GM12878 (cell line): ENCODE results near the gene UBAC2. TPM values are rescaled to one million over a fixed set of nuclear protein-coding genes. Genes with fewer than 3 reads are reported as not detected.

Source experiments
- ATF3 ChIP-seq: IDR thresholded peaks from 2 replicates; pipeline ENCODE4 v1.6.1; 2011; ENCODE audit warnings: low read depth, mild to moderate bottlenecking, low read length, moderate library complexity, borderline replicate concordance; ENCODE audit errors: extremely low read depth
- ATF7 ChIP-seq: fragments of 450-650 bp; IDR thresholded peaks from 2 replicates; pipeline ENCODE4 v1.6.1; 2016; ENCODE audit warnings: low read depth, mild to moderate bottlenecking
- BHLHE40 ChIP-seq, 2 experiments: fragments of 450-650 bp in 1 of 2; IDR thresholded peaks; 2 replicates each; pipeline ENCODE4 v1.6.1; 2011 to 2017; ENCODE audit warnings: low read depth in 2 of 2, borderline replicate concordance in 1 of 2, improper control_type of control experiment in 1 of 2, low read length in 1 of 2, mild to moderate bottlenecking in 1 of 2
- E2F4 ChIP-seq: IDR thresholded peaks from 2 replicates; pipeline ENCODE4 v1.6.1; 2012; ENCODE audit warnings: low read depth, low read length, improper control_type of control experiment
- IKZF1 ChIP-seq: fragments of 450-650 bp; conservative IDR thresholded peaks from 2 replicates; pipeline ENCODE4 v1.6.1; 2017; ENCODE audit warnings: antibody characterized with exemption, mild to moderate bottlenecking
- KDM1A ChIP-seq: fragments of 200-600 bp; sonication (generic); IDR thresholded peaks from 2 replicates; pipeline ENCODE4 v1.6.1; 2016; ENCODE audit warnings: borderline replicate concordance
- MEF2B ChIP-seq: fragments of 450-650 bp; IDR thresholded peaks from 2 replicates; pipeline ENCODE4 v1.6.1; 2018; ENCODE audit warnings: mild to moderate bottlenecking, moderate library complexity; ENCODE audit not compliant: partially characterized antibody, poor library complexity, severe bottlenecking
- NFXL1 ChIP-seq: fragments of 450-650 bp; IDR thresholded peaks from 2 replicates; pipeline ENCODE4 v1.6.1; 2017; ENCODE audit warnings: antibody characterized with exemption, mild to moderate bottlenecking, borderline replicate concordance
- NFYA ChIP-seq: IDR thresholded peaks from 2 replicates; pipeline ENCODE4 v1.6.1; 2011; ENCODE audit warnings: low read depth, mild to moderate bottlenecking, low read length, improper control_type of control experiment, borderline replicate concordance
- PAX8 ChIP-seq: fragments of 450-650 bp; IDR thresholded peaks from 2 replicates; pipeline ENCODE4 v1.6.1; 2017; ENCODE audit warnings: mild to moderate bottlenecking, moderate library complexity
- RB1 ChIP-seq: fragments of 450-650 bp; formaldehyde crosslinking; IDR thresholded peaks from 2 replicates; pipeline ENCODE4 v1.6.1; 2017; ENCODE audit warnings: mild to moderate bottlenecking, borderline replicate concordance
- RCOR1 ChIP-seq: conservative IDR thresholded peaks from 2 replicates; pipeline ENCODE4 v1.6.1; 2012; ENCODE audit warnings: low read depth, low read length, improper control_type of control experiment
- RELB ChIP-seq: fragments of 450-650 bp; IDR thresholded peaks from 2 replicates; pipeline ENCODE4 v1.6.1; 2017; ENCODE audit warnings: low read depth, mild to moderate bottlenecking, moderate library complexity
- RFX5 ChIP-seq: IDR thresholded peaks from 2 replicates; pipeline ENCODE4 v1.6.1; 2011; ENCODE audit warnings: low read depth, low read length, improper control_type of control experiment
- SKIL ChIP-seq: fragments of 450-650 bp; IDR thresholded peaks from 2 replicates; pipeline ENCODE4 v1.6.1; 2017; ENCODE audit warnings: mild to moderate bottlenecking, low read depth, inconsistent platforms; ENCODE audit not compliant: poor library complexity, severe bottlenecking
- SMAD1 ChIP-seq: fragments of 450-650 bp; IDR thresholded peaks from 2 replicates; pipeline ENCODE4 v1.6.1; 2018; ENCODE audit warnings: mild to moderate bottlenecking, low read depth; ENCODE audit not compliant: partially characterized antibody
- SRF ChIP-seq, 2 experiments: IDR thresholded peaks; 2 replicates each; pipeline ENCODE4 v1.6.1; 2011; ENCODE audit warnings: low read depth in 2 of 2, low read length in 2 of 2, mild to moderate bottlenecking in 1 of 2, moderate library complexity in 1 of 2
- ZNF207 ChIP-seq: fragments of 450-650 bp; IDR thresholded peaks from 2 replicates; pipeline ENCODE4 v1.6.1; 2014; ENCODE audit warnings: antibody characterized with exemption, mild to moderate bottlenecking, borderline replicate concordance
- polyA plus RNA-seq, 11 experiments: library from polyadenylated mRNA; depleted of rRNA in 4 of 11; unstranded in 6 of 11; stranded (reverse) in 5 of 11; fragments of >200 nt; fragmentation: Nextera tagmentation in 4 of 11; fragmentation: Illumina TruSeq in 1 of 11; extraction: Ambion mirVana in 4 of 11; extraction: Trizol in 1 of 11; gene quantifications; 1 replicate in 1 of 11; 2 replicates in 10 of 11; pipeline versions ENCODE4 v1.2.1 to v1.2.3, GENCODE V29; 2011 to 2016; ENCODE audit warnings: inconsistent platforms in 2 of 11, missing spikeins in 2 of 11, low read depth in 1 of 11
- total RNA-seq, 4 experiments: library from RNA; depleted of rRNA in 3 of 4; stranded (reverse); fragments of >200 nt in 3 of 4; fragmentation: Illumina TruSeq in 1 of 4; extraction: Trizol in 1 of 4; gene quantifications; 2 replicates each; pipeline versions ENCODE4 v1.2.1 to v1.2.3, GENCODE V29; 2013 to 2021
- TF ChIP-seq, protein P1 (sequence below), 3 experiments: IDR thresholded peaks in 2 of 3; conservative IDR thresholded peaks in 1 of 3; 2 replicates each; pipeline ENCODE4 v1.5.1; 2011; ENCODE audit warnings: low read depth in 3 of 3, low read length in 3 of 3, mild to moderate bottlenecking in 3 of 3, control low read depth in 2 of 3, moderate library complexity in 2 of 3, inconsistent platforms in 1 of 3, mixed read lengths in 1 of 3; ENCODE audit not compliant: control insufficient read depth in 2 of 3, insufficient read depth in 1 of 3; ENCODE audit errors: extremely low read depth in 1 of 3

The UBAC2 gene
- total and polyA plus RNA-seq, 10 of the 15 experiments (the other 5 are each of a cell fraction or from before 2014, with no cell fraction given): 3.0 to 54.6 (median 17.4) TPM

- TF ChIP-seq, protein P1, sequence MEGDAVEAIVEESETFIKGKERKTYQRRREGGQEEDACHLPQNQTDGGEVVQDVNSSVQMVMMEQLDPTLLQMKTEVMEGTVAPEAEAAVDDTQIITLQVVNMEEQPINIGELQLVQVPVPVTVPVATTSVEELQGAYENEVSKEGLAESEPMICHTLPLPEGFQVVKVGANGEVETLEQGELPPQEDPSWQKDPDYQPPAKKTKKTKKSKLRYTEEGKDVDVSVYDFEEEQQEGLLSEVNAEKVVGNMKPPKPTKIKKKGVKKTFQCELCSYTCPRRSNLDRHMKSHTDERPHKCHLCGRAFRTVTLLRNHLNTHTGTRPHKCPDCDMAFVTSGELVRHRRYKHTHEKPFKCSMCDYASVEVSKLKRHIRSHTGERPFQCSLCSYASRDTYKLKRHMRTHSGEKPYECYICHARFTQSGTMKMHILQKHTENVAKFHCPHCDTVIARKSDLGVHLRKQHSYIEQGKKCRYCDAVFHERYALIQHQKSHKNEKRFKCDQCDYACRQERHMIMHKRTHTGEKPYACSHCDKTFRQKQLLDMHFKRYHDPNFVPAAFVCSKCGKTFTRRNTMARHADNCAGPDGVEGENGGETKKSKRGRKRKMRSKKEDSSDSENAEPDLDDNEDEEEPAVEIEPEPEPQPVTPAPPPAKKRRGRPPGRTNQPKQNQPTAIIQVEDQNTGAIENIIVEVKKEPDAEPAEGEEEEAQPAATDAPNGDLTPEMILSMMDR (IDR thresholded peaks at IDR 0.05 in 2 of 3, conservative IDR thresholded peaks at IDR 0.05 in 1 of 3; ENCODE audit: control insufficient read depth in 2 of 3, extremely low read depth in 1 of 3, insufficient read depth in 1 of 3, low read depth in 3 of 3, low read length in 3 of 3): no peak
- TF ChIP-seq ZNF207: no peak
- no peak for TF ChIP-seq KDM1A
- TF ChIP-seq MEF2B: peak; percentile 100
- TF ChIP-seq ATF7: peak; percentile 96
- TF ChIP-seq SMAD1: peak; percentile 98
- no peak for TF ChIP-seq NFYA
- TF ChIP-seq IKZF1: peak; percentile 69
- TF ChIP-seq PAX8: no peak
- TF ChIP-seq ATF3: no peak
- no peak for TF ChIP-seq RFX5
- 0 out of 2 replicates have a peak, but pooled peaks have one; percentile 29 for TF ChIP-seq RCOR1
- peak; percentile 72 for TF ChIP-seq SKIL
- TF ChIP-seq E2F4: no peak
- peak; percentile 99; the same call in 1 of the 2 replicates for TF ChIP-seq RB1
- TF ChIP-seq RELB: peak; percentile 66
- TF ChIP-seq BHLHE40 (IDR thresholded peaks at IDR 0.05; ENCODE audit: borderline replicate concordance in 1 of 2, low read depth in 2 of 2, low read length in 1 of 2): peak; percentile 48 to 73; a peak in 3 of 4 replicates
- no peak for TF ChIP-seq SRF (IDR thresholded peaks at IDR 0.05; ENCODE audit: low read depth in 2 of 2, low read length in 2 of 2)
- TF ChIP-seq NFXL1: no peak
These were observed 165.7 kb downstream of the UBAC2 start (continued) for GRCh38 chr13:99366075-99366987.
